ENCODE results near the gene CCNI.
"Not testable (repeated sequence)": the region's sequence is repeated elsewhere in the genome, so short reads cannot be mapped to it uniquely, and the experiment has no call there.

Gene CCNI

DNA sequence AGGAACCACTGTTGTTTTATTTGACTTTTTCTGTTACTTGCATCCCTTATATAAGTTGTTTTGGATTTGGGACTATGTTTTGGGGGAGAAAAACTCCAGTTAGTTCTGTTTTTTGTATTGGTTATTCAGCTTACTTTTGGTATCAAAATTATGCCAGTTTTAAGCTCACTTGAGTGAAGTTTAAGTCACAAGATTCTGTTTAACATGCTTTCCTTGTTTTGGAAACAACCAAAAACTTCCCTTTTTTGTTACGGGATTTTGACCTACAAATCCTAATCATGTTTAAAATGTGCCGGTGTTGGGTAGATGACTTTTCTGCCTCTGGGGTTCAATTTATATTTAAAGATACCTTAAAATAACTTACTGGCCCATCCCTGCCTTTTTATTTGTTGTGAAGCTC is 36.0 kb downstream of the CCNI start:
- DNase-seq (ENCODE audit: low spot score): no peak

- no peak for DNase-seq (ENCODE audit: low spot score)
Measured at GRCh38 chr4:77037736-77038135, 38.1 kb downstream of the CCNI start.

DNA sequence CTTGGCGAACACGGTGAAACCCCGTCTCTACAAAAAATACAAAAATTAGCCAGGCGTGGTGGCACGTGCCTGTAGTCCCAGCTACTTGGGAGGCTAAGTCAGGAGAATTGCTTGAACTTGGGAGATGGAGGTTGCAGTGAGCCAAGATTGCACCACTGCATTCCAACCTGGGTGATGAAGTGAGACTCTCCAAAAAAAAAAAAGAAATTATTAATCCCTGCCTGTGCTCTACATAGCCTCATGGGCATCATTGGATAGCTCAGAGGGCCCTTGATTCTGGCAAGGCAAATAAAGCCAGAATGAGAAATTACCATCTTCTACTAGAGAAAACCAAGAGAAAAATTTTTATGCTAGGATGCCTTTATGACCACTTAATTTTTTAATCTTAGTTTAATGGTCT is 38.6 kb downstream of the CCNI start:
- DNase-seq (ENCODE audit: low spot score): not testable (repeated sequence)

GRCh38 chr4:77036206-77036605 is 39.6 kb downstream of the CCNI start:
- no peak for DNase-seq (ENCODE audit: low spot score)

GRCh38 chr4:77035153-77035552 is 40.6 kb downstream of the CCNI start:
- DNase-seq (ENCODE audit: low spot score): no peak

DNA sequence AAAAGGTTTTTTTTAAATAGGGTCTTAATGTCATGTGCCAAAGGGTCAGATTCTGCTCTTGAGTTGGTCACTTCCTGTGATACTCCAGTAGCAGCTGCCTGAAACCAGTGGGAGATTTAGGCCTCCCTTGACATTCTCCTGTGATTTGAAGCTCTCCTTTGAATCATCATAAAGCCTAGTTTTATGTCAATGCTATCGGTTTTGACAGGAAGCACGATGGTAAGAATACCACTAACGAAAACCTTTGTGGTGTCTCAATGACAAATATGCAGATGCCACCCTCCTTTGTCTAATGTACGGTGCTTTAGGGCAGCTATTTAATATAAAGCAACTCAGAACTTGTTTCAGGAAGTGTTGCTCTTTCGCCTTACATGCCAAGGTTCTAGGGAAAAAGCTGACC is 44.2 kb downstream of the CCNI start:
- DNase-seq (ENCODE audit: low spot score): peak; percentile 59

DNA sequence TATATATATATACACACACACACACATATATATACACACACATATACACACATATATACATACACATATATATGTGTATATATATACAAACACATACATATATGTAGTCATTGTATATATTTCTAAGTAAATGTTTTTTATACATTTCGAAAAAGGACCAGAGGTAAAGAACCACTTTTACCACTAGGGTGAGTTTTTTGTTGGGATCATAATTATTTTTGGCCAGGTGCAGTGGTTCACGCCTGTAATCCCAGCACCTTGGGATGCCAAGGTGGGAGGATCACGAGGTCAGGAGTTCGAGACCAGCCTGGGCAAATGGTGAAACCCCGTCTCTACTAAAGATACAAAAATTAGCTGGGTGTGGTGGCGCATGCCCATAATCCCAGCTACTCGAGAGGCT is 46.0 kb downstream of the CCNI start:
- DNase-seq (ENCODE audit: low spot score): not testable (repeated sequence)

DNA sequence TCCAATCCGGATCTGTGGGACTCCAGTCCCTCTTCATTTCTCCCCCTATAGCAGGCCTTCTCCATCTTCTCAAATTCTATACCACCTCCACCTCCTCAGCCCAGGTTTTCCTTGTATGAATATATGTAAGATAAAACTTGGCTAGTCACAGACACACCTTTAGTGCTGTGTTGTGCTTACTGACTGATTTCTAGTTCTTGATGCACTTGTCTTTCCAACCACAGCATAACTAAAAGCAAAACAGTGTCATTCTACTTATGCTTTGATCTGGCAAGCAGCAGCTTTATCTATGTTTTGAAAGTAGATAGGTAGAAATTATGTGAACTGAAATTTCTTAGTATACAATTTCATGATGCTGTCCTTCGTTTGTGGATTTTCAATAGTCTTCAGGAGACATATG is 47.5 kb downstream of the CCNI start:
- no peak for DNase-seq (ENCODE audit: low spot score)

- no peak for DNase-seq (ENCODE audit: low spot score)
Measured at GRCh38 chr4:77026322-77026704, 49.5 kb downstream of the CCNI start.

GRCh38 chr4:77025643-77026321 is 50.0 kb downstream of the CCNI start:
- DNase-seq (ENCODE audit: low spot score): no peak

DNA sequence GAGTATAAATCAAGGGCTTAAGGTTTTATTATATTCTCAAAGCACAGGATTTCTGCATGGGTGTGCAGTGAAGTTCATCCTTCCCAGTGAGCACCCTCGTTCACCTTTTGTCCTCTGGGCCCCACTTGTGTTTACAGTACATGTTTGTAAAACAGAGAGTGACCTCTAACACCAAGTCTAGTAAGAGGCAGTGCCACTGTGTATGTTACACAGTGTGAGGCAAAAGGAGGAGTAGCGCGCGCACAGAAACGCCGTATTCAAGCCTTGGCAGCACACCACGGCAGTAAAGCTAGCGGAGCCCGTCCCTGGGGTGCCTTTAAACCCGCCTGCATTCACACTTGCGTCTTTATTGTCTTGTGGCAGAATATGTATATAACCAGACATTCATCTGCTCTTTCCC is 51.9 kb downstream of the CCNI start:
- no peak for DNase-seq (ENCODE audit: low spot score)

GRCh38 chr4:77022560-77023179 is 53.1 kb downstream of the CCNI start:
- DNase-seq (ENCODE audit: low spot score): no peak

- no peak for DNase-seq (ENCODE audit: low spot score)
Measured at GRCh38 chr4:77021614-77022089, 54.1 kb downstream of the CCNI start.

- no peak for DNase-seq (ENCODE audit: low spot score)
Measured at GRCh38 chr4:77020017-77020416, 55.8 kb downstream of the CCNI start.

- no peak for DNase-seq (ENCODE audit: low spot score)
Measured at GRCh38 chr4:77015390-77015789, 60.4 kb downstream of the CCNI start.

- DNase-seq (ENCODE audit: low spot score): no peak
Measured at GRCh38 chr4:77014256-77014655, 61.5 kb downstream of the CCNI start.

GRCh38 chr4:77012726-77013125 is 63.1 kb downstream of the CCNI start:
- no peak for DNase-seq (ENCODE audit: low spot score)

DNA sequence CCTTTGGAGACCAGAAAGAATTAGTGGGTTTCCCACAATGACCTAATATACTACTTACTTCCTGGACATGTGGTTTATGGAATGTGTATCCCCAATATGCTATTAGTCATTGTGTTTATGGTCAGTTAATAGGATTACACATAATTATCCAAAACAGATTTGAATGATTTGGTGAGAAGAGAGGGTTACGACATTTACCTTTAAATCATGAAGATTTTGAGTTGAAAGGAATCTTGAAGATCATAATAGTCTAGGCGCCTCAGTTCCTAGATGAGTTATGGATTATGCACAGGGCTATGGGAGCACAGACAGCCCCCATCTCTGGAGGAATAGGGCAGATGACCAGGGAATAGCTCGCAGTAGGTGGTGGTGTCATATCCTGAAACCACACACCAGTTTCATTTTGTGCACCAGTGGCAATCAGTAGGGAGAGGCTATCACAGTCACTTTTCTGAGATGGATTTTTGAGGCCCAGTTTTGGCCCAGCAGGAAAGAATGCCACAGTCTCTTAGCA is 64.9 kb downstream of the CCNI start:
- no peak for DNase-seq (ENCODE audit: low spot score)

- DNase-seq (ENCODE audit: low spot score): no peak
Measured at GRCh38 chr4:77009511-77010115, 66.2 kb downstream of the CCNI start.

DNA sequence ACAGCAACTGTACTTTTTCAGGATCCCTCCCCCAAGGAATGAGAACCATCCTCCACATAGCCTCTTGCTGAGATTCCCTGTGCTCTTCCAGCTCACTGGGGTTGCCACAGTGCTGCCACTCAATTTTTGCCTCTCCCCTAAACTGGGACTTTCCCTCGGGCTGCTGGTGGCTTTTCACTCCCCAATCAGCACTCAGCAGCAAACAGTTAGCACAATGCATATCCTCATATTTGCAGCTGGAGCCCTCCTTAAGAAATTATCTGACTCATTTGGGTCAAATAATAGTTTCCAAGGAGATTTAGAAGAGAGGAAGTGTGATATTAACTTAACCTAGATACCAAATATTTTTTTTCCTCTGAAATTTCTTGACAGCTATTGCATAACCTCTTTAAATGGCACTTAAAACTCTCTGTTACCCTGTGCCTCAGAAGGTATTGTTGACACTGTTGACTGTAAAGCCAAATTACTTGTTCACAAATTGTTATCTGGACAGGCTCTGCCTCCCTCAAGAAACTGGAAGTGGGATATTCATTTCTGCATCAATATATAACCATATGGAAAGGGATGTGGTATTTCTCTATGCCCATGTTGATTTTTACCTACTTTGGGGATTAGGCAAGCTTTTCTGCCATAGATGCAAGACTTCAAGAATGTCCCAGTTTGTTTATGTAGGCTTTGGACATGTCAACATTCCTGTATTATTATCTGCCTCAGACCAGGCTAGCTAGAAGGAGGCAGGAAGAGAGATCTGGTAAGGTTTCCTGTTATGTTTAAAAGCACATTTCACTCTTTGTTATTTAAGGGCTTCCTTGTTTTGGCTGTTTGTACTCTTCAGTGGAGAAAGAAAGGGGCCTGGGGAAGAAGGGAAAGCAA is 68.2 kb downstream of the CCNI start:
- peak; percentile 70 for DNase-seq (ENCODE audit: low spot score)

DNA sequence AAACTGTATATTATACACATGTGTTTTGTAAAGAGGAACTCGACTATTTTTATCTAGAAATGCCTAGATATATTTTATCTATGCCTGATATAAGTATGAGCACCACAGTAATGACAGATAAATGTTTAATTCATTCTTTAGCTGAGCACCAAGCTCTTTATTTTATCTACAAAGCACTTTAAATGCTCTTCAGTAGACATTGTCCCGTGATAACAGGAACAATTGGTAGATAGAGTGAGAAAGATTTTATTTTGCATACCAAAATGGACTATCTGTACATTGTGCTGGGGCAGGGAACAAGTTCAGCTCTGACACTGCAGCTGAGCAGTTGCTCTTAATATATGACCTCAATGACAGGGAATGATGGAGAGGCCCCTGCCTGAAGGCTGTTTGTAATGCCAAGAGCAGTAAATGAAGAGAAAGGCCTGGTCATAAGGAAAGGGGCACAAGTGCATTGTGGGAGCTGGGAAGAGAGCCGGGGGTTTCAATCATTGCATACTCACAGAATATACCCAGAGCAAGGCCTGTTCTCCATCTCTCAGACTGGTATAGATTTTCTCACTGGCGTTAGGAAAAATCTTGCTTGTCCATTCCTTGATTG is 68.9 kb downstream of the CCNI start:
- DNase-seq (ENCODE audit: low spot score): no peak

- DNase-seq (ENCODE audit: low spot score): no peak
Measured at GRCh38 chr4:77003400-77003799, 72.4 kb downstream of the CCNI start.

All from CD4-positive, alpha-beta T cell treated with Interleukin-2 at 100 ng/mL for 4 hours (primary cell).